ENCODE data around the gene ARHGAP1. TPM values are rescaled to one million over a fixed set of nuclear protein-coding genes. Genes with fewer than 3 reads are reported as not detected.

ARHGAP1 gene
- total RNA-seq, 1 donor from 2014 or later = 8.1 TPM

GRCh38 chr11:46675288-46675851 lies 25.0 kb downstream of the ARHGAP1 start:
- Mint-ChIP-seq H3K9me3 (no peaks in the 10 kb centered on the region), H3K27ac (no peak overlapping the region), H3K4me3 (no peak overlapping the region), H3K36me3 (peaks cover 14% of the 10 kb centered on the region), H3K4me1 (peaks cover 7% of the 10 kb centered on the region), H3K27me3 (ENCODE audit: insufficient read depth, low read depth) (peaks cover 4% of the 10 kb centered on the region)
- TF ChIP-seq EZH2phosphoT487 (IDR thresholded peaks at IDR 0.05) (no peak), EZH2 (IDR thresholded peaks at IDR 0.05) (no peak), CTCF (IDR thresholded peaks at IDR 0.05) (no peak)
- H4K20me1 ChIP-seq (ENCODE audit: low read depth) = no peaks in the 10 kb centered on the region
- no peak overlapping the region for H3K4me3 ChIP-seq
- H3F3A ChIP-seq (ENCODE audit: low read depth) = peaks cover 8% of the 10 kb centered on the region
- no peaks in the 10 kb centered on the region for H3K79me2 ChIP-seq (ENCODE audit: low read depth)
- no peak overlapping the region for H3K9ac ChIP-seq
- H3K4me2 ChIP-seq = no peak overlapping the region
- H3K36me3 ChIP-seq = no peaks in the 10 kb centered on the region
- peaks cover 8% of the 10 kb centered on the region for H3K4me1 ChIP-seq
- no peak overlapping the region for H2AFZ ChIP-seq (replicated peaks)
- no peaks in the 10 kb centered on the region for H3K9me3 ChIP-seq (ENCODE audit: low read depth)
- H3K27ac ChIP-seq = no peak overlapping the region
- no peaks in the 10 kb centered on the region for H3K27me3 ChIP-seq
- DNase-seq (ENCODE audit: low spot score) = no peak

- H3K4me3 ChIP-seq = no peak overlapping the region
- peak overlapping the region; percentile 42 for H3K27ac ChIP-seq
- H3K4me1 ChIP-seq = peaks cover 8% of the 10 kb centered on the region
- peaks cover 4% of the 10 kb centered on the region for H3K27me3 Mint-ChIP-seq (ENCODE audit: insufficient read depth, low read depth)
- H3K4me1 Mint-ChIP-seq = peaks cover 7% of the 10 kb centered on the region
- H3F3A ChIP-seq (ENCODE audit: low read depth) = peaks cover 8% of the 10 kb centered on the region
- no peak for TF ChIP-seq EZH2phosphoT487 (IDR thresholded peaks at IDR 0.05)
- TF ChIP-seq EZH2 (IDR thresholded peaks at IDR 0.05) = no peak
- TF ChIP-seq CTCF (IDR thresholded peaks at IDR 0.05) = no peak
- peak overlapping the region; percentile 42 for H3K27ac Mint-ChIP-seq
- H3K36me3 ChIP-seq = no peaks in the 10 kb centered on the region
- H3K4me3 Mint-ChIP-seq = no peak overlapping the region
- peak; percentile 77 for DNase-seq (ENCODE audit: low spot score)
- H4K20me1 ChIP-seq (ENCODE audit: low read depth) = no peaks in the 10 kb centered on the region
- H3K9me3 Mint-ChIP-seq = no peaks in the 10 kb centered on the region
- no peak overlapping the region for H3K9ac ChIP-seq
- H3K79me2 ChIP-seq (ENCODE audit: low read depth) = no peaks in the 10 kb centered on the region
- no peak overlapping the region for H3K4me2 ChIP-seq
- no peaks in the 10 kb centered on the region for H3K27me3 ChIP-seq
- no peak overlapping the region for H2AFZ ChIP-seq (replicated peaks)
- peaks cover 16% of the 10 kb centered on the region for H3K36me3 Mint-ChIP-seq
- H3K9me3 ChIP-seq (ENCODE audit: low read depth) = no peaks in the 10 kb centered on the region
These were observed 25.7 kb downstream of the ARHGAP1 start for GRCh38 chr11:46674463-46675287.

- H3F3A ChIP-seq (ENCODE audit: low read depth) = peaks cover 8% of the 10 kb centered on the region
- Mint-ChIP-seq H3K4me3 (no peak overlapping the region), H3K27ac (no peak overlapping the region), H3K27me3 (ENCODE audit: insufficient read depth, low read depth) (peaks cover 4% of the 10 kb centered on the region), H3K36me3 (peaks cover 22% of the 10 kb centered on the region), H3K9me3 (no peaks in the 10 kb centered on the region), H3K4me1 (peaks cover 7% of the 10 kb centered on the region)
- no peaks in the 10 kb centered on the region for H3K36me3 ChIP-seq
- no peaks in the 10 kb centered on the region for H3K27me3 ChIP-seq
- H3K9me3 ChIP-seq (ENCODE audit: low read depth) = no peaks in the 10 kb centered on the region
- H3K4me2 ChIP-seq = no peak overlapping the region
- no peak overlapping the region for H2AFZ ChIP-seq (replicated peaks)
- no peaks in the 10 kb centered on the region for H4K20me1 ChIP-seq (ENCODE audit: low read depth)
- H3K4me3 ChIP-seq = no peak overlapping the region
- no peak for TF ChIP-seq EZH2 (IDR thresholded peaks at IDR 0.05)
- no peak for TF ChIP-seq CTCF (IDR thresholded peaks at IDR 0.05)
- no peak for TF ChIP-seq EZH2phosphoT487 (IDR thresholded peaks at IDR 0.05)
- no peak for DNase-seq (ENCODE audit: low spot score)
- peaks cover 8% of the 10 kb centered on the region for H3K4me1 ChIP-seq
- peak overlapping the region; percentile 42 for H3K27ac ChIP-seq
- H3K79me2 ChIP-seq (ENCODE audit: low read depth) = no peaks in the 10 kb centered on the region
- no peak overlapping the region for H3K9ac ChIP-seq
These were observed 26.5 kb downstream of the ARHGAP1 start for GRCh38 chr11:46673713-46674462.

Measured in neural progenitor cell (in vitro differentiated cells).